GM19043 (cell line): ENCODE data around the gene ADGRV1.

Experiments
- ATAC-seq: cut with Tn5 transposase; IDR thresholded peaks from one replicate; pipeline ENCODE4 v1.9.1; 2021; ENCODE audit warnings: low read depth; ENCODE audit not compliant: unreplicated experiment

Gene ADGRV1

DNA sequence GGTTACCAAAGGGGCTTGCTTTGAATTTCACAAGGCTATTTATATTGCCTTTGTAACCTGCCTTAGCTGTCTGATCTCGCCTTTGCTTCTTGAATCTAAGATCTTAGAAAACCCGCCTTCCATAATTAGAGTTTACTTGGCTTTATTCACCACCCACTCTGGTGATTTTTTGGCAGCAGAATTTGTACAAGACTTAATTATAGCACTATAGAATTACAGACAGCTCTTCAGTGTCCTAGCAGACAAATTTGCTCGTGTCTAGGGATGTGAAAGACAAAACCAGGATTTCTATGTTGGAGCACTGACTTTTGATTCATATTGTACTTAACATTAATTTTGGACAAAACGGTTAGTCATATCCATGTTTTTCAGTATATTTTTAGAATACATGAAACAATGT is 306.6 kb downstream of the ADGRV1 start:
- no peak for ATAC-seq

DNA sequence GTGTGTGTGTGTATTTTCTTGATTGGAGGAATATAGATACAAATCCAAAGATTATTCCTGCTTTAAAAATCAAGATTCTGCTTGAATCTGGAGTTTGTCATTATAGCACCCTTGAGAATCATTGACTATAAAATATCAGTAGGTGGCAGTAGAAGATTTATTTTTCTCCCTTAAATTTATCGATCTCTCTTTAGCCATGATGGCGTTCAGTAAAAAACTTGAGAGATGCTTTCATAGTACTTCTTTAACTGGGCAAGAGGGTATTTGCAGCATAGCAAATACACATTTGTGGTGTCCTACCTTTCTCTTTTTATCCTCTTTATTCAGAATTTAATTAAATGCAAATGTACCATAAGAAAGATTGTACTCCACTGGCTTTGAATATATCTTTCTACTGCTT is 307.7 kb downstream of the ADGRV1 start:
- peak; percentile 65 for ATAC-seq

DNA sequence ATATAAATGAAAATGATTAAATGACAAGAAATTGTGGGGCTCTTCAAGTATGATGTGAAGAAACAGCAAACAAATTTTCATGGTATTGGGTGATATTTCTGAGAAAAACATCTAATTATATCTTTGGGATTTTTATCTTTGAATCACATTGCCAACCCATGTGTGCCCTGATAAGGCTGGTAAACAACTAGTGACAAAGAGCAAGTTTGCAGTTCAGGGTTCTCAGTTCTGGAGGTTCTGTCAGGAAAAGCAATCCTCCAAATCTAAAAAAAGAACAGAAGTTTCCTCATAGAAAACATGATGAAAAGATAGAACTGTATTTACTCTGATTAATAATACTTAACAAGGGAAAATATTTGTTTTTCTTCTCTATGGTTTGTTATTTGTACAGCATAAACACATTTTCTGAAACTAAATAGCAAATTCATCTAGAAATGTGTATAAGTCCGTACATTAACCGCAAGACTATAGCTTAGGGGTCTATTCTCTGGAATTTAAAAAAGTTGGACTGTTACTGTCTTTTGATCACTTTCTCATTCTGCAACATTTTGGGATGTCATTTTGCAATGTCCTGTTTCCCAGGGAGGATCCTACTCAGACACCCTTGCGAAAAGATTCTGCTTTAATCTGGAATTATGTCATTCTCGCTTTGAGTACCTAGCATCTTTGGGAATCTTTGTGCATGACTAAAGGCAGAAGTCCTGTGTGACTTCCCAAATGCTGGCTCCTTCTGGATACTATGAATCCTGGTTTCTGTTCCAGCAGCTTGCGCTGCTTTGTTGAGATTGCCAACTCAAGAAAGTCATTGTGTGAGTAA is 308.5 kb downstream of the ADGRV1 start:
- ATAC-seq = no peak

DNA sequence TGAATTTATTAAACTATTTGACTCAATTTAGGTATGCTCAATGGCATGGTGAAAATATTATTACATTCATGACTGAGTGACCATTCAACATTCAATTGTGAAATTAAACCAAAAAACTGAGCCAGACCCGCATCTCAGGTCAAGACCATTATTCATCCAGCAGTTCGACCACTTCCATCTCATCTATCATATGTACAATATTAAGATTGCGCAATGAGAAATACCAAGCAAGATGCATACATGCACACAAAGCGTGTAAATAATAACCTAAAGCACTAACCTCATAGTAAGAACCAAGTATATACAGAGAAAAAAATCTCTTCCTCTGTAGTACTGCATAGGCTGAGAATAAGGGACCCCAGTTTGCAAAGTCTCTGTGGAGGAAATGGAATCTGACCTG is 310.2 kb downstream of the ADGRV1 start:
- no peak for ATAC-seq

DNA sequence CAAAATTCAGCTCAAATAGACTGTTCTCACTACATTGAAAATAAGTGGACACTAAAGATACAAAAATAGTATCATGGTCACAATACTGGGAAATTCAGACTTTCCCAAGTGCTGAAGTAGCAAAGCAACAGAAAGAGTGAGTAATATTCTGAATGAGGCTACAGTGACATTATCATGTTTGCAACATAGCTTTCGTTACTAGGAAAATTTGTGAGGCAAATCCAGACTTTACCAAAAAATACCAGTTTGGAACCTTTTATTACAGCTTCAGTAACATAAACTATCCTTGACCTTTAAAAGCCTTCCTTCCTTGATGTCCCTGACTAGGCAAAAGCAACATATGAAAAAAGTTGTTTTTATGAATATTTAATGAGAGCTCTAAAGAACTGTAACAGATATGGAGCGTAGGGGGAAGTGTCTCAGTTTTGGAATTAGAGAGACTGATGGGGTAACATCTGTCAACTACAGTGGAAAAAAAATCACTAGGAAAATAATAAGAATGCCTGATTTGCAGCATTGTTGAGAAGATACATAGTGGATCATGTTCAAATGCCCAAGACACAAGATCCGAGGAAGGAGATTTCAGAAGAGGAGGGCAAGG is 312.9 kb downstream of the ADGRV1 start:
- no peak for ATAC-seq

DNA sequence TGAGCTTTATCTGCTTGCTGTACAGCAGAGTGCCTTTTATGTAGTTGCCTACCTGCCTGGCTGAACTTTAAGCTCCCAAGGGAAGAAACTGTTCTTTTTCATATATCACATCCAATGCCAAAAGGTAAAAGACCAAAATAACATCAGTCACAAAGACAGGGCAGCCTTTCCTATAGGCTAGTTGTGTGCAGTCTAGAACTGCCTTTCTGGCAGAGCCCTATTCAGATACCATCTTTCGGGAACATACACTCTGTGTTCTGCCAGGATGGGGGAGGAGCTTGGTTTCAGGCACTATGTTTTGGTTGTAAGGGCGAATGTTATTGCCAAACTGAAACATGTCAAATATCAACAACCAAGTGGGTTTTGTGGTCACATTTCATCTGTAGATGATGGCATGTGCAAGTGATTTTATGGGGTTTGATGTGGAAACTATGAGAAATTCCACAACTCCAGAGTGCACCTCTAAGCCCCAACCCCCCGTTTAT is 314.5 kb downstream of the ADGRV1 start:
- no peak for ATAC-seq

DNA sequence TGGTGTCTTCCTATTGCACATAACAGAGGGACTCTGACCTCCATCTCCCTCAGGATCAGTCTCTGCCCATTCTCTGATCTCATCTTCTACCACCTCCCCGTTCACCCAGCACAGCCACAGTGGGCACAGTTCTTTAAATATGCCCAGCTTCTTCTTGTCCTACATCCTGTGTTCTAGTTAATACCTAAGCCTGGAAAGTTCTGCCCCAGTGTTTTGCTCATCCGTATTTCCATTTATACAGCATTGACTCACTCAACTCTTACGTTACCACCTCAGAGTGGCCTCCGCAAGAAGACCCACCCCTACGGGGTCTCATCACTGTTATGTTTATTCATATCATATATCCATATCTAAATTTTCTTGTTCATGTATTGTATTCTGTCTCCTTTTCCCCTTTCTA is 315.5 kb downstream of the ADGRV1 start:
- no peak for ATAC-seq

DNA sequence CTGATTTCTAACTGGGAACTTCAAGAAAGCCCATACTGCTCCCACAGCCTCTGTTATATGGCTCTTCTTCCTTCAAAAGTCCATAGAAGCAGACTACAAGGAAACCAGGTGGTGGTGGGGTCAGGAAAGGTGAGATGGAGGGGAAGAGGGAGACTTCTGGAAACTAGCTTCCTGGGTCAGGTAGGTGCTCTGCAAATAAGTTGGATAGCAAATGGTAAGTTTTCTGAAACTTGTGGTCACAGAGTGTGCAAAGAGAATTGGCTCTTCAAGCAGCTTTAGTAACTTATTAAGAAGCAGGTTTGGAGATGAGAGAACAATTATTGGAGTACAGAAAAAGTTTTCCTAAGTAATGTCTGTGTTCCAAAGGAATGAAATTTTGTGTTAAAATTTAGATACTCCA is 316.9 kb downstream of the ADGRV1 start:
- no peak for ATAC-seq

DNA sequence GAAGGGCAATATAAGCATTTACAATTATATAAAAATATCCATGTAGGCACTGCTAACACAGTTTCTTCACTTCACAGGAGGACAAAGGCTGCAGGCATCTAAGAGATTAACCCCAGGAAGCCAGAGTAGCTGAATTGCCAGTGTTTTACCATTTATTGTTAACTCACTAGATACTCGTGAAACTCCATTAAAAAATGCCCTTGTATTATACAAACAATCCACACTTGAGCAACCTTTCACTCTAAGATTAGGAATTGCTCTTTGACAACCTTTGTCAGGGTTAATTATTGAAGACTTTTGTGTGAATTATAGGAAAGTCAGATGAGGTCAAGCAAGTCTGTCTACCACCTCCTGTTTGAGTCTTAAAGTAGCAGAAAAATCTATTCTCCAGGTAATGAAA is 317.8 kb downstream of the ADGRV1 start:
- no peak for ATAC-seq

DNA sequence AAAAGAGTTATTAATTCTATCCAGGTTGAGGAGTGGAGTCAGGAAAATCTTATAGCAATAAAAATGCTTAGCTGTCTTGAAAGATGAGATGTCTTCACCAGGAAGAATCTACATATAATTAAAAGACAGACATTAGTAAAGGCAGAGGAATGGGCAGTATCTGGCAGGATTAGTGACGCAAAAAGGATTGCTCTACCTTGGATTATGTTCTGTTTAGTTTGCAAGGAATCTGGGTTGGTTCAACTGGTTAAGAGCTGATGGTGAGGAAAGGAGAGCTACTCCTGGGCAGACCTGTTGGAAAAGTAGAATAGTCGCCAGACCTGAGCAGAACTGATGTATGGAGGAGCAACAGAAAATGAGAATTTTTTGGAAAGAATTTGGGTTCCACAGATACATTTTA is 318.5 kb downstream of the ADGRV1 start:
- no peak for ATAC-seq

DNA sequence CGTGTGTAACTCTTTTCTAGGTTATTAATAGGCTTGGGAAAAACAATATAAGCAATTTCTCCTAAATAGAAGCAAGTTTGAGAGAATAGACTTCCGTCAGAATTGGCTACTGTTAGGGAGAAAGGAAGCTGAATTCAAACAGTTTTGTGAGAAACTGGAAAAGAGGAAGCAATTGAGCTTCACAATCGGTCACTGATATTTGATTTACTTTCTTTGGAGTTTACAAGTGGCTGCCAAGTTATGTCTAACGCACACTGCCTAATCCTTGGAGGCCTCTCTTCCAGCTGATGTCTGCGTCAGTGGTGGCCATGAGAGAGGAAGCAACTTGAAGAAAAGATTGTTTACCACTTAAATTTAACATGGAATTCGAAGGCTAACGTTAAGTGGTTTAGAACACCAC is 319.5 kb downstream of the ADGRV1 start:
- ATAC-seq = no peak

DNA sequence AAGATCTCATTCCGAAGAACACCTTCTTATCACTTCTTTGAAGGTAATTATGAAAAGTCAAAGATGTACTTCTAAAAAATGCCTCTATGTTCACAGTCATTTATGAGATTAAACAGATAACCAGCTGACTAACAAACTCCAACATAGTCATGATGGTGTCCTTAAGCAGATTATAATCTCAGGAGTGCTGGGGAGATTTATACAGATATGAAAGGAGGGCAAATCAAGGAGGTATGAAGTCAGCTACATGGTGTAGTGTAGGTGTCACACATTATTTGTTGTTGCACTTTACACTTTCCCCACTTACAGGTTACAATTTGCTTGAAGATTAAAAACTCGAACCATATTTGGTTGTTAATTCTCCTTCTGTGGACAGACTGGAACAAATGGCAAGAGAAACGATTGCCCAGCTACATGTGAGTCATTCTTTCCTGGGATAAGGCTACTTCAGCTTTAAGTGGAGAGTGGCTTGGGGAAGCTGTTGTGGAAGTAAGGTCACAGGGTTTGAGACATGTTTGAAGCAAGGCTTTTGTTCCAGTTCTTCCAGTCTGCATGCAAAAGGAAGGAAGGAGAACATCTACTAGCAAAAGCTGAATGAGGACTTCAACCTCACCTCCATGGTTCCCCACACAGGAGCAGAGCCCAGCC is 320.1 kb downstream of the ADGRV1 start:
- ATAC-seq = no peak

DNA sequence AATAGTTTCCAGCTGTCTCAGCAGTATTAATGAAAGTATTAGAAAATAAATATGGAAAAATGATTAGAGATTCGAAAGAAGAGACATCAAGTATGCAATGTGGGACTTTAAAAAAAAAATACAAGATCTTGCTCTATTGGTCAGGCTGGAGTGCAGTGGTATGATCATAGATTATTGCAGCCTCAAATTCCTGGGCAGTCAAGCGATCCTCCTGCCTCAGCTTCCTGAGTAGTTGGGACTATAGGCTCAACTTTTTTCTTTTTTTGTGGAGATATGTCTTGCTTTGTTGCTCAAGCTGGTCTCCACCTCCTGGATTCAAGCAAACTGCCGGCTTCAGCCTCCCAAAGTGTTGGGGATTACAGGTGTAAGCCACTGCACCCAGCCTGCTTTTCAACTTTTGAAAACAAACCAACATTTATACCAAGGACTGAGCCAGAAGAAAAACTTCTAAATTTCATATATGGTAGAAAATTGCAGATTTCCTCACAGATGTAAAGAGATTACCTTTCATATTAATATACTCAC is 323.1 kb downstream of the ADGRV1 start:
- no peak for ATAC-seq

DNA sequence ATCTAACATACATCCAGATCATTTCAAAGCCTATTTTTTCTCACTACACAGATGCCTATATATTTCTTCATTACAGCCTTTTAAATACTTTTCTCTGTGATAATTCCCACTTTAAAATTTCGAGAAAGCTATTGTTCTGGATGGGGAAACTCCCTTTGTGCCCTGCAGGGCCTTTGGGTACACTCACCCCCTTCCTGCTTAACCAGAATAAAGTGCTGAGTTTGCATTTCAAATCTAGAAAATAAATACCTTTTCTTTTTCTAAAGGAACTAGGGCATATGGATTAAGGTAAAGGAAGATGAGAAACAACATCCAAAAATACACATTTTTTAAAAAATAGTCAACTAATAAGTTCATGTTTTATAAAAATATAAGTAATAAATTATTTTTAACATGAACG is 323.9 kb downstream of the ADGRV1 start:
- no peak for ATAC-seq

DNA sequence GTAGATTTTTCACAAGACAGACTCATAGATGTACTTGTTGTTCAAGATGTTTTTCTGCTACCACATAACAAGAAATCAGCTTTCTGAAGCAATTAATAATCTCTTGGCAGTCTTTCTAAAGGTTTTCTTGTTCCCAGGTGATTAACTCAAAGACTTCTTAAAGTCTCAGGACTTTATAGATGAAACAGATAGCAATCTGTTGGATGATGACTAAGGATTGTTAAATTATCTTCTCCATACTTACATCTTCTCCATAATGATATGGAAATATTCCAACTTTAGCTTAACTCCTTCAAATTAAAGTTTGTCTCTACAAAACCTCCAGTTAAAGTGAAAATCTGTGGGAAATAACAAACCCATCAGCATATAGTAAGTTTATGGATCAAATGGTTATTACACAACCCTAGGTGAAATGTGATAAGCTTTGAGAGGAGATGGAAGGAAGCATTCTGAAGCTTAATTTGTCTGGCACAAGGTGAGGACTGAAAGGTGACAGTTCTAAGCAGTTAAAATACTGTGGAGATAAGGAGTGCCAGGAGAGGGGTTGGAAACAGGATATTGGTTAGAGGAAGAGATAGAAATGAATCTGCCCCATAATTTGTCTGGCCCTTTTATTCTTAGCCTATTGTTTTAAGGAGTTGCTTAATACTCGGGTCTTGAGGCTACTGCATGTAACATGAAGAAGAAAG is 326.7 kb downstream of the ADGRV1 start:
- ATAC-seq = no peak

DNA sequence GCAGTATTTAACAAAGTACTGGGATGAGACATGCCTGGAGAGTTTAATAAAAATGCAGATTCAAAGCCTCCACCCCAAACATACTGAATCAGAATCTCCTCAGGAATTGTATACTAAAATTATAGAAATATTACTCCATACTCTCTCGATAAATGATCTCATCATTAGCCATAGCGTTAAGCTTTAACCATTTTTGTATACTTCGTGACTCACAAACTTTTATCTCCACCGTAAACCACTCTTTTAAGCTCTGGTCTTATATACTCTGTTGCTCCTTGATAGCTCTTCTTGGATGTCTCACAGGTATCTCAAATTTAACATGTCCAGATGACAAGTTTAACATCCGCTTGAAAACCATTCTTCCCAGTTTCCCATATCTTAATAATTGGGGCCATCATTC is 327.8 kb downstream of the ADGRV1 start:
- no peak for ATAC-seq

DNA sequence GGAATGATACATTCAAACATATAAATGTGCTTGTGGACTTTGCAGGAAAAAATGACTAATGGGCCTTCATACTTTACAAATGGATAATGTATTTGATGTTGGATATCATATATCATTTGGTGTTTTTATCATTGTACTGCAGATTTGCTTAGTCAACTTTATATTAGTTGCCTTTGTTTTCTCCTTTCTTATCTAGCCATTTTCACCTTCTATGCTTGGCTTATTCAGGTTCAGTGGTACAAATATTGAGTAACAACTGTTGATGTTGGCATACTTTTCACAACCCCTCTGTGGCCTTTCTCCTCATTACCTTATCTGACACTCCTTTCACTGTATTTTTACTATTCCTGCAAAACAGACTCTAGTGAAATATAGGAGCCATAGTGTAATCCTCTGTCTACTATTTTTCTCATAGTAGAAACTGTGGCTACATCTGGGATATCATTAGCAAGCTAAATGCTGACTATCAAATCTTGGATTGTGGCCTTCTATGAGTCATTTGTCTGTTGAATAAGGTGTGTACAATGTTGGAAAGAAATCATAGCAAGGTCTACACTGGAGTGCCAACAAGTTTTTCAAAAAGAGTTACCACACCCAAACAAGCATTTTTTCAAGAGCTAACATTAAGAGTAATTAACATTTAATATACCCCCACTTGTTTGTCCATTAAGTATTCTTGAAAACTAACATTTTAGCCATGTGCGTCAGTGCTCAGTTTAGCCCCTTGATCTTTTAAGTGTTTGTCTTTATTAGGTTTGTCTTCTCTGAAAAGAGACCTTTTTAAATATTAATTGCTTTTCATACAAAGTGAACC is 330.1 kb downstream of the ADGRV1 start:
- ATAC-seq = no peak

DNA sequence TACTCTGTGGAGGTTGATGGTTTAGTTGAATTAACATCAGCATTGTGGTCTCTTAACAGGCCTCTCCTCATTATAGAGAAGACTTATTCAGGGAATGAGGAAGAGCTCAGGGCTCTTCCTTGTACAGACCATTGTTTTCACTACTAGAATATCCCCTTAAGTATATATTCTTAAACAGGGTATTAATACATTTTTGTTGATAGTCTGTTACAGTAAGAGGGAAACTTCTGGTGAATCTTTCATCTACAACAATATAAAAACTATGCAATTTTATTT is 330.7 kb downstream of the ADGRV1 start:
- no peak for ATAC-seq

DNA sequence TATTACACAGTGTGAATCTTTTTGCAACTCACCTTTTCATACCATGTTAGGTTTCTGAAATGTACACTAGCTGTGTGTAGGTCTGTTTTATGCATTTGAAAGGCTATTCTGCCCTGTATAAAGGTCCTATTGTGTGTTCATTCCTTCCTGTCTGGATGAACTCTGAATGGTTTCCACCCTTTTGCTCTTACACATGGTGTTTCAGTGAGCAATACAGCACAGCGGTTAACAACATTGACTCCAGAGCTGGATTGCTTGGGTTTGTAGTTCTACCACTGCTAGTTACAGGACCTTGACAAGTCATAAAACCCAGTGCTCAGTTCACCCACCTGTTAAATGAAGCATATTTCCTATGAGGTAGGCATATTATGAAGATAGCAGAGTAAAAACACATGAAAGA is 331.6 kb downstream of the ADGRV1 start:
- ATAC-seq = no peak

DNA sequence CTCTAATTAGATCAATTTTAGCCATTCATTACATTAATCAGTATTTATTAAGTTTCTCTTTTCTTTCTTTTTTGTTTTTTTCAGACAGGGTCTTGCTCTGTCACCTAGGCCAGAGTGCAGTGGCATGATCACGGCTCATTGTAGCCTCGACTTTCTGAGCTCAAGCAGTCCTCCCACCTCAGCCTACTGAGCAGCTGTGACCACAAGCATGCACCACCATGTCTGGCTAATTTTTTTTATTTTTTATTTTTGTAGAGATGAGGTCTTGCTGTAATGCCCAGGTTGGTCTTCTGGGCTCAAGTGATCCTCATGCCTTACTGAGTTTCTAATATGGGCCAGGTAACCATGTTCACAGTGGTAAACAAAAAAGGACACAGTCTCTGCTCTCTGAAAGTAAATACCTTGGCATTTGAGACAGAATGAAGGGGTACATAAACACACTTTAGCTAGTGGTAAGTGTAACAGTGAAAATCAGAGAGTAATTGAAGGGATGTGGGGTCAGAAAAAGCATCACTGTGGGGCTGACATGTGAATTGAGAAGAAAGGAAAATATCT is 336.3 kb downstream of the ADGRV1 start:
- no peak for ATAC-seq
